Tibial nerve (tissue), 4 donors: ENCODE results near the gene STEAP1B. TPM values are rescaled to one million over a fixed set of nuclear protein-coding genes. Genes with fewer than 3 reads are reported as not detected.
"Not testable (repeated sequence)": the region's sequence is repeated elsewhere in the genome, so short reads cannot be mapped to it uniquely, and the experiment has no call there.

Source experiments
- DNase-seq, 2 donors: peaks; one replicate each; pipeline ENCODE4 v3.0.0-alpha.2; 2019; ENCODE audit warnings: low spot score in 2 of 2
- H3K27ac ChIP-seq, 4 donors: fragments of 200-600 bp; sonication (generic) in 3 of 4; one replicate each; pipeline ENCODE4 v1.5.1; 2017 to 2019; ENCODE audit warnings: mild to moderate bottlenecking in 1 of 4
- H3K27me3 ChIP-seq, 2 donors: fragments of 200-600 bp; sonication (generic) in 1 of 2; one replicate each; pipeline versions ENCODE4 v1.5.1 to v1.6.0; 2017 to 2019
- H3K36me3 ChIP-seq, 3 donors: fragments of 200-600 bp; sonication (generic); one replicate each; pipeline ENCODE4 v1.5.1; 2018 to 2019
- H3K4me1 ChIP-seq, 4 donors: fragments of 200-600 bp; sonication (generic) in 3 of 4; one replicate each; pipeline ENCODE4 v1.5.1; 2017 to 2019
- H3K4me3 ChIP-seq, 4 donors: fragments of 200-600 bp; sonication (generic) in 3 of 4; one replicate each; pipeline ENCODE4 v1.5.1; 2017 to 2019; ENCODE audit warnings: mild to moderate bottlenecking in 1 of 4, moderate library complexity in 1 of 4
- H3K9me3 ChIP-seq, 4 donors: fragments of 200-600 bp; sonication (generic) in 3 of 4; one replicate each; pipeline ENCODE4 v1.5.1; 2017 to 2019
- CTCF ChIP-seq, 5 experiments: fragments of 200-600 bp in 3 of 5; fragments of 450-650 bp in 2 of 5; sonication (generic) in 3 of 5; IDR thresholded peaks; one replicate each; pipeline ENCODE4 v1.5.1; 2016 to 2019; ENCODE audit warnings: antibody characterized with exemption in 5 of 5, mild to moderate bottlenecking in 3 of 5, moderate library complexity in 2 of 5
- WGBS, 2 donors: methylation state at CpG; one replicate each; pipeline ENCODE4 v1.1.5; 2018; 5-methylcytosine and 5-hydroxymethylcytosine counted together
- total RNA-seq, 4 donors: library from RNA; depleted of rRNA; stranded (reverse); fragments of >200 nt; gene quantifications; one replicate each; pipeline ENCODE4 v1.1.0, GENCODE V29; 2016

STEAP1B gene
- total RNA-seq, 4 donors from 2014 or later, result 4.2 to 20.5 (median 14.0) TPM

- TF ChIP-seq CTCF (IDR thresholded peaks at IDR 0.05), result peak in 1 of 5 experiments; percentile 35
- H3K4me1 ChIP-seq, DNase-seq, H3K27ac ChIP-seq, H3K27me3 ChIP-seq, H3K4me3 ChIP-seq, H3K36me3 ChIP-seq, H3K9me3 ChIP-seq: not testable (repeated sequence)
- WGBS, 2 donors, result 38 to 43% methylated on average over 16 of the region's 16 CpGs
Measured at GRCh38 chr7:22523478-22524352, 23.7 kb upstream of the STEAP1B start.

- not testable (repeated sequence) for H3K9me3 ChIP-seq, H3K4me1 ChIP-seq, H3K4me3 ChIP-seq, H3K27me3 ChIP-seq, DNase-seq, H3K36me3 ChIP-seq, H3K27ac ChIP-seq
- 59 to 83% methylated on average over 1 of the region's 1 CpG for WGBS, 2 donors
Measured at GRCh38 chr7:22519560-22519959, 19.6 kb upstream of the STEAP1B start.

- DNase-seq, H3K4me1 ChIP-seq, H3K27me3 ChIP-seq, H3K36me3 ChIP-seq, H3K27ac ChIP-seq, H3K4me3 ChIP-seq, H3K9me3 ChIP-seq: not testable (repeated sequence)
- 89 to 94% methylated on average over 4 of the region's 4 CpGs for WGBS, 2 donors
Measured at GRCh38 chr7:22516950-22517349, 17.0 kb upstream of the STEAP1B start.

GRCh38 chr7:22514963-22515362 lies 15.0 kb upstream of the STEAP1B start:
- 50 to 65% methylated on average over 1 of the region's 1 CpG for WGBS, 2 donors
- not testable (repeated sequence) for H3K4me3 ChIP-seq, H3K27ac ChIP-seq, H3K9me3 ChIP-seq, DNase-seq, H3K4me1 ChIP-seq, H3K36me3 ChIP-seq, H3K27me3 ChIP-seq

- not testable (repeated sequence) for H3K4me3 ChIP-seq, H3K36me3 ChIP-seq, H3K9me3 ChIP-seq, DNase-seq, H3K27ac ChIP-seq, H3K27me3 ChIP-seq, H3K4me1 ChIP-seq
- 87 to 90% methylated on average over 3 of the region's 3 CpGs for WGBS, 2 donors
Measured at GRCh38 chr7:22507320-22507719, 7.3 kb upstream of the STEAP1B start.

GRCh38 chr7:22506316-22507020 lies 6.5 kb upstream of the STEAP1B start:
- H3K4me3 ChIP-seq, H3K4me1 ChIP-seq, H3K27ac ChIP-seq, H3K36me3 ChIP-seq, DNase-seq, H3K9me3 ChIP-seq, H3K27me3 ChIP-seq: not testable (repeated sequence)
- WGBS, 2 donors, result 74 to 84% methylated on average over 8 of the region's 9 CpGs

- not testable (repeated sequence) for H3K9me3 ChIP-seq, H3K4me3 ChIP-seq, H3K4me1 ChIP-seq, H3K36me3 ChIP-seq, H3K27ac ChIP-seq, DNase-seq, H3K27me3 ChIP-seq
- WGBS, 2 donors, result 59 to 65% methylated on average over 3 of the region's 3 CpGs
Measured at GRCh38 chr7:22504519-22504918, 4.5 kb upstream of the STEAP1B start.

GRCh38 chr7:22502104-22502503 lies 2.1 kb upstream of the STEAP1B start:
- not testable (repeated sequence) for DNase-seq, H3K4me1 ChIP-seq, H3K4me3 ChIP-seq, H3K9me3 ChIP-seq, H3K27ac ChIP-seq, H3K27me3 ChIP-seq, H3K36me3 ChIP-seq
- WGBS, 2 donors, result 48 to 50% methylated on average over 5 of the region's 5 CpGs

- not testable (repeated sequence) for DNase-seq, H3K9me3 ChIP-seq, H3K27me3 ChIP-seq, H3K27ac ChIP-seq, H3K36me3 ChIP-seq, H3K4me1 ChIP-seq, H3K4me3 ChIP-seq
- peak; percentile 14 to 39 (median 24) for TF ChIP-seq CTCF (IDR thresholded peaks at IDR 0.05)
- 21 to 26% methylated on average over 4 of the region's 4 CpGs for WGBS, 2 donors
Measured at GRCh38 chr7:22501336-22501735, 1.3 kb upstream of the STEAP1B start.
